HG03439 (cell line): ENCODE measurements around the gene ANKRD16.
"Not testable (repeated sequence)": the region's sequence is repeated elsewhere in the genome, so short reads cannot be mapped to it uniquely, and the experiment has no call there.

ENCODE experiments used
- ATAC-seq: cut with Tn5 transposase; IDR thresholded peaks from one replicate; pipeline ENCODE4 v1.9.1; 2021; ENCODE audit warnings: mild to moderate bottlenecking, moderate library complexity; ENCODE audit not compliant: unreplicated experiment

Gene ANKRD16

DNA sequence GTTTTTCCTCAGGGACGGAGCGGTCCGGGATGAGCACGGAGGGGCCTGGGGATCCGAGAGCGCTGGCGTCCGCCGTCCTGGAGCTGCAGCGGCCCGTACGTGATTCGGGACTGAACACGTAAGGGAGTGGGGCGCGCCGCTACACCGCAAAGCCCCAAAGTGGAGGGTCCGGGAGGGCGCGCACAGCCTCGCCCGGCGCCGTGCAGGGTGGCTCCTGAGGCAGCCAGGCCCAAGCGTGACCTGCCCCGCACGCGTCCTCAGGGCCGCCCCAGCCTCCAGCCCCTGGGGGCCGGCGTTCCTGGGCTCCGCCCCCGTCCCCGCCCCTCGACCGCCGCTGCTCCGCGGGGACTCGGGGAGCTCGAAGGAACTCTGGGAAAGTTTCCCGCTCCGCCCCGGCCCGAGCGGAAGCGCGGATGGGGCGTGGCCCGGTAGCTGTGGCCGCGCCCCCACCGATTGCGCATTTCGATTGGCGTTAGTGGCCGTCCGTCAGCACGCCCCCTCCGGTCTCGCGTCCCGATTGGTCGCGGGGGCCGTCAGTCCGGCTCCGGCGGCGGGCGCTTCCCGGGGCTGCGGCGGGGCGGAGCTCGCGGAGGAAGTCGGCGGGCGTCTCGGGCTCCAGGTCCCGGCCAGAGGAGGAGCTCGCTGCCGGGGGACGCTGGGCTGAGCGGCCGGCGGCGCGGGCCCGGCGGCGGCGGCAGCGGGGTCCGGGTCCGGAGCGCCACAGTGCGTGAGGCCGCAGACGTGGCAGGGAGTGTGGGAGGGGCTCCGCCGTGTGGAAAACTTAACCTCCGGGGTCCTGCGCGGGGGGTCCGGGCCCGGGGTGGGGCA, at the start of gene ANKRD16, which contains the start of gene FBH1:
Gene ANKRD16, minus strand, starts transcription at position 270 of the 828 bp plus-strand sequence. CDS start 539 bp downstream, outside the sequence.
Gene FBH1, plus strand, starts transcription at position 620 of the 828 bp plus-strand sequence. Its CDS starts 103 bp downstream, at position 723.
- peak; percentile 88 for ATAC-seq

DNA sequence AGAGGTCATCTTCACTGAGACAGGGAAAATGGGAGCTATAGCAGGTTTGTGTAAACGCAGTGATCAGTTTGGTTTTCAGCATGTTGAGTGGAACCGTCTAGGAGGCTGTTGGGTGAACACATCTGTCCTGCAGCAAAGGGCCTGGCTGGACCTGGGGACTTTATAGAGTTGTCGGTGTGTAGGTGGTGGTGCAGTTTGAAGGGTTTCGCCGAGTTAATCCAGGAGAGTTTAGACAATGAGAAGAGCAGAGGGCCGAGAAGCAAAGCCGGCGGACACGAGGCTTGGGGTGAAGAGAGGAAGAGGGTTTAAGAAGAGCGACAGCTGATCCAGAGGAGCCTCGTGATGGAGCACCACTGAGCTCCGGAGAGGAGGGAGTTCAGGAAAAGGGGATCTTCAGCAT, 48.6 kb upstream of the ANKRD16 start:
- no peak for ATAC-seq

GRCh38 chr10:5937016-5937415, 47.3 kb upstream of the ANKRD16 start:
- no peak for ATAC-seq

- ATAC-seq, result no peak
Observed at GRCh38 chr10:5935628-5936027, 45.9 kb upstream of the ANKRD16 start.

- no peak for ATAC-seq
Observed at GRCh38 chr10:5933909-5934546, 44.3 kb upstream of the ANKRD16 start.

- no peak for ATAC-seq
Observed at GRCh38 chr10:5932345-5932744, 42.7 kb upstream of the ANKRD16 start.

DNA sequence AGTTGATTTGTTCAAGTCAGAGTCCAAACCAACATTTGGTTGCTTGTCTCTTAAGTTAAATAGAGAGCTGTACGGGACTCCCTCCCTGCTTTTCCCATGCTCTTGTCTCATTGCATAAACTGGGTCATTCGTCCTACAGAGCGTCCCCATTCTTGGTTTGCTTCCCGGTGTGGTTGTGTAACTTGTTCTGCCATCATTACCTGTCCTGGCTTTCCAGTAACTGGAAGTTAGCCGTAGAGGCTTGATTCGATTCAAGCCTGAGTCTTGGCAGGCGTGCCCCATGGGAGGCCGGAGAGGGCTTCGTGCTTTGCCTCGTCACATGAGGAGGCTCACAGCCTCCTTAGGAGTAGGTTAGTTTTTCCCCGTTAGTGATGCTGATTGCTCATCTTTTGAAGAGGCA, 40.6 kb upstream of the ANKRD16 start:
- ATAC-seq, result no peak

- no peak for ATAC-seq
Observed at GRCh38 chr10:5929442-5929841, 39.7 kb upstream of the ANKRD16 start.

GRCh38 chr10:5927306-5927705, 37.6 kb upstream of the ANKRD16 start:
- no peak for ATAC-seq

- no peak for ATAC-seq
Observed at GRCh38 chr10:5924889-5925288, 35.2 kb upstream of the ANKRD16 start.

DNA sequence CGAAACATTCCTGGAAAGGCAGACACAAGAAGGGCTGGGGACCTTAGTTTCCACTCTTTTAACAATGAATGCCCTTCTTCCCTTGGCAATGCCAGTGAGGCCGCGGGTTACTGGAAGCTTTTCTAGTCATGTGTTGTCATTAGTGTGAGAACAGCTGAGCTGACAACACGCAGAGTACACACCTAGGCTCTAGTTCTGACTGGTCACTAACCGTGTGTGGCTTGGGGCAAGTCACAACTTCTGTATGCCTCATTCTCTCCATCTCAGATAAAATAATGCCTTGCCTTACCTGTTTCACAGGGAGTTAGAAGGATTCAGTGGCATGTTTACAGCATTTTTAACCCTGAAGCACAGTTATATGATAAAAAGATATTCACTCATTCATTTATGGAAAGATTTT, 32.1 kb upstream of the ANKRD16 start:
- ATAC-seq, result no peak

GRCh38 chr10:5919568-5919967, 29.9 kb upstream of the ANKRD16 start:
- no peak for ATAC-seq

GRCh38 chr10:5918763-5919162, 29.1 kb upstream of the ANKRD16 start:
- ATAC-seq, result no peak

GRCh38 chr10:5917305-5917704, 27.6 kb upstream of the ANKRD16 start:
- no peak for ATAC-seq

- ATAC-seq, result no peak
Observed at GRCh38 chr10:5915451-5915850, 25.8 kb upstream of the ANKRD16 start.

DNA sequence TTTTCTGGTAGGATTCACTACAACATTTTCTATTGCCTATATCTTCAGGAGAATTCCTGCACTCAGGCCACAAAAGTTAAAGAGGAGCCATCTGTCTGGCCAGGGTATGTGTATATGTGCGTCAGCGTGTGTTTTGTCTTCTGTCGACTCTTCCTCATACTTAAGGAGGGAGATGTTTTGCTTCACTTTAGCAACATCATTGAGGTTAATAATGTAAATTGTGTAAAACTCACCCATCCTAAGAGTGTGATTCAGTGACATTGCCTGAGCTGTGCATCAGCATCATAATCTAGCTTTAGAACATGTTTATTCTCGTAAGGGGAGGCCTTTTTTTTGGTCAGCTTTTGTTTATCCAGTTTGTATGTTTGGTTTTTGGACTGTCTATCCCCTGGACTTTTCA, 24.0 kb upstream of the ANKRD16 start:
- no peak for ATAC-seq

GRCh38 chr10:5911670-5912069, 22.0 kb upstream of the ANKRD16 start:
- no peak for ATAC-seq

- no peak for ATAC-seq
Observed at GRCh38 chr10:5910323-5911100, 20.8 kb upstream of the ANKRD16 start.

DNA sequence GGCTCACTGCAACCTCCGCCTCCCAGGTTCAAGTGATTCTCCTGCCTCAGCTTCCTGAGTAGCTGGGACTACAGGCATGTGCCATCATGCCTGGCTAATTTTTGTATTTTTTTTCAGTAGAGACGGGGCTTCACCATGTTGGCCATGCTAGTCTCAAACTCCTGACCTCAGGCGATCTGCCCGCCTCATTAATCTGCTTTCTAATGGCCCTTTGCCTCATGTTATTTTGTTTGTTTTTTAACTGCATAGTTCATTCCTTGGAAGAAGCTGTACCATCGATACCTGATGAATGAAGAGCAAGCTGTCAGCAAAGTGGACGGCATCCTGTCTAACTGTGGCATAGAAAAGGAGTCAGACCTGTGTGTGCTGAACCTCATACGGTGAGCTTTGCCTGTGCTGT, 19.0 kb upstream of the ANKRD16 start:
- ATAC-seq, result not testable (repeated sequence)

- ATAC-seq, result no peak
Observed at GRCh38 chr10:5906651-5907050, 17.0 kb upstream of the ANKRD16 start.

DNA sequence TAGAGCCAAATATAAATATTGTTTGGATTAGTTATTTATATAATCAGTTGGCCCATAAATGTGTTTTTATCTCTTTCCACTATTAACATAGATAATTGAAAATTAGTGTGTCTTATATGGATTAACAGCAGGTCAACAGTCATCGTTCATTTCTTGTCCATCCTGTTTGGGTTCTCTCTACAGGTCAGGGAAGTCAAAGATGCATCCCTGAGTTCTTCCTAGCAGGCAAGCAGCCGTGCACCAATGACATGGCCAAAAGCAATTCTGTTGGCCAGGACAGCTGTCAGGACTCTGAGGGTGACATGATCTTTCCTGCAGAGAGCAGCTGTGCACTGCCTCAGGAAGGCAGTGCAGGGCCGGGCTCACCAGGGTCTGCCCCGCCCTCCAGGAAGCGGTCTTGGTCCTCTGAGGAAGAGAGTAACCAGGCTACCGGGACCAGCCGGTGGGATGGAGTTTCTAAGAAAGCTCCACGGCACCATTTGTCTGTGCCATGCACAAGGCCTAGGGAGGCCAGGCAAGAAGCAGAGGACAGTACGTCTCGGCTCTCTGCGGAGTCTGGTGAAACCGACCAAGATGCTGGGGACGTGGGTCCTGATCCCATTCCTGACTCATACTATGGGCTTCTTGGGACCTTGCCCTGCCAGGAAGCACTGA, 16.3 kb upstream of the ANKRD16 start:
- no peak for ATAC-seq
